ENCODE results near the gene SKI. TPM values are rescaled to one million over a fixed set of nuclear protein-coding genes. Genes with fewer than 3 reads are reported as not detected.

The SKI gene
- total RNA-seq, 1 donor from 2014 or later: 40.7 TPM

DNA sequence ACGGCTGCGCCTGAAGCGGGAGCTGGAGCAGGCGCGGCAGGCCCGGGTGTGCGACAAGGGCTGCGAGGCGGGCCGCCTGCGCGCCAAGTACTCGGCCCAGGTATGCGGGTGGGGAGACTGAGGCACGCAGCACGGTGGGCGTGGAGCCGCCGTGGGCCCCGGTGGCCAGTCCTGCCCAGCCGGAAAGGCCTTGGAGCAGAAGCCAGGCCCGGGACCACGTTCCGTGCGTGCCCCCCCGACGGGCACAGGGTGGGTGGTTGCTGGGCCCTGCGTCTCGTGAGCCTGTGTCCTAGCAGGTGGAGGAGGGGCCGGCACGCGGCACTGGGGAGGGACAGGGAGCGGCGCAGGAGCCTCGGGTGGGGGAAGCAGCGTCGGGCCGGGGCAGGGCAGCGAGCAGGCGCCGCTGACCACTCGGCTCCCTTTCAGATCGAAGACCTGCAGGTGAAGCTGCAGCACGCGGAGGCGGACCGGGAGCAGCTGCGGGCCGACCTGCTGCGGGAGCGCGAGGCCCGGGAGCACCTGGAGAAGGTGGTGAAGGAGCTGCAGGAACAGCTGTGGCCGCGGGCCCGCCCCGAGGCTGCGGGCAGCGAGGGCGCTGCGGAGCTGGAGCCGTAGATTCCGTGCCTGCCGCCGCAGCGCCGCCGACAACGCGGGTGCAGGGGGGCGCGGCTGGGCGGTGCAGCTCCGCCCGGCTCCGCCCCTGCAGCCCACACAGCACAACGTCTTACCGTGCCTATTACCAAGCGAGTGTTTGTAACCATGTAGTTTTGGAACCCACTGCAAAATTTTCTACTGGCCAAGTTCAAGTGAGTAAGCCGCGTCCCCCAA, 78.2 kb downstream of the SKI start:
- H3K36me3 Mint-ChIP-seq (ENCODE audit: low read depth): peaks cover 32% of the 10 kb centered on the region
- intact Hi-C loops (cut with micrococcal nuclease): loop anchor here (10.0 kb wide), 1 partner anchor 218 kb away; the partner anchor contains the start of gene PANK4
- H3K4me3 Mint-ChIP-seq: no peak overlapping the region
- DNase-seq: no peak
- H3K4me1 Mint-ChIP-seq: peaks cover 3% of the 10 kb centered on the region
- no peak overlapping the region for H3K27ac Mint-ChIP-seq
- H3K9me3 Mint-ChIP-seq: no peaks in the 10 kb centered on the region
- H3K27me3 Mint-ChIP-seq: no peaks in the 10 kb centered on the region

DNA sequence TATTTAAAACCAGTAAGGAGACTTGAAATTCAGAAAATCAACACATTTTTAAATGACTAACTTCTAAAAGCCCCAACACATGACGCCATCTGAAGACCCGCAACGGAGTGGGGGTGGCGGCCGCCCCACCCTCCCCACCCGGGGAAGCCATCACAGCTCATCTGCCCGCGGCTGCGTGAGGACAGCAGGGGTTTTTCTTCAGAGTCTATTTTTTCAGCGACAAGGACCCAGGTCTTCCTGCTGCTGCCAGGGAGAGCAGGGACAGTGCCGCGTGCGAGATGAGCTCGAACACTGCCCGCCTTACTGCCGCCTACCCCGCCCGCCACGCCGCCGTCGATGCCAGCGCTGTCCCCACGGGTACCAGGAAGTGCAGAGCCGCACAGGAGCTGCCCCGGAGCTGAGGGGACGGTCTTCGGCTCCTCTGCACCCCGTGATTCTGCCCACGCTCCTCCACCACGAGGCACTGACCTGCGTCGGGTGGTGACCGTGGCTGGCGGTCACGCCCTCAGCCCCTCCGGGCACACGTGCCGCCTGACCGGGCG, 79.0 kb downstream of the SKI start:
- Mint-ChIP-seq H3K4me3 (no peak overlapping the region), H3K4me1 (peaks cover 2% of the 10 kb centered on the region), H3K27me3 (no peaks in the 10 kb centered on the region), H3K27ac (no peak overlapping the region), H3K9me3 (no peaks in the 10 kb centered on the region), H3K36me3 (ENCODE audit: low read depth) (peaks cover 32% of the 10 kb centered on the region)
- DNase-seq: no peak
- intact Hi-C loops (cut with micrococcal nuclease): loop anchor here (10.0 kb wide), 1 partner anchor 218 kb away; the partner anchor contains the start of gene PANK4

DNA sequence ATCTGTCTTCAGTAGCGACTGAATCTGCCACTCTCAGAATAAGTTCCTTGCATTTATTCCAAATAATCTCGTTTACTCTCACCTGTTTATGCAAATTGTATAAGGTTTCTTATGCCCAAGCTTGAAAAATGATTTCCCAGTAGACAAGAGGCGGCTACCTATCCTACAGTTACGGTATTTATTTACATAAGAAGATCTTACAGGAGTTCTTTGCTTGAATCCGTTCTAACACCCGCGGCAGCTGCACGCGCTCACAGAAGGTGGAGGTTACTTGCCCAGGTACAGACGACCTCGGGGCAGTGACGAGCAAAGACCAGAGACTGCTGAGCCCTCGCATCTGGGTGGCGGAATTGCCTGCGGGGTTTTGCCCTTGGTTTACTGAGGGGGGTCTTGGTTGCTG, 79.9 kb downstream of the SKI start:
- intact Hi-C loops (cut with micrococcal nuclease): loop anchor here (10.0 kb wide), 1 partner anchor 217 kb away; the partner anchor contains the start of gene PANK4
- DNase-seq: no peak
- Mint-ChIP-seq H3K27ac (no peak overlapping the region), H3K9me3 (no peaks in the 10 kb centered on the region), H3K27me3 (no peaks in the 10 kb centered on the region), H3K4me3 (no peak overlapping the region), H3K4me1 (peaks cover 2% of the 10 kb centered on the region), H3K36me3 (ENCODE audit: low read depth) (peaks cover 32% of the 10 kb centered on the region)

DNA sequence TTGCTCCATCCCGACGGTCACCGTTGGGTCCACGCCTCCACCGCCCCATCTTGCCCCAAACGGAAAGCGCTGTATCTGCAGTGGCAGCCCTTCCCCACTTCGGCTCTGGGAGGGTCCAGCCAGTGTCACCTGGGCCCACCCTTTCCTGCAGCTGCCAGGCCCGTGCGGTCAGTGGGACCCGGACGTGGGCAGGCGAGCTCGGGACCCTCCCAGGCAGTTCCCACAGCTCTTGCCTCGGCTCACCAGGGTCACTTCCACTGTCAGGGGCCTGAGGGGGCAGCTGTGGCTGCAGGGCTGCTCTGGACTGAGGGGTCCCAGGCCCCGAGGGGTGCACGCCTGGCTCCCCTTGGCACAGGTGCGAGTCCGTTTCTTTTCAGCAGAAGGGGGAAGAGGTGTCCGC, 80.7 kb downstream of the SKI start:
- Mint-ChIP-seq H3K9me3 (no peaks in the 10 kb centered on the region), H3K27me3 (no peaks in the 10 kb centered on the region), H3K36me3 (ENCODE audit: low read depth) (peaks cover 32% of the 10 kb centered on the region), H3K27ac (no peak overlapping the region), H3K4me3 (no peak overlapping the region), H3K4me1 (peaks cover 2% of the 10 kb centered on the region)
- DNase-seq: no peak
- intact Hi-C loops (cut with micrococcal nuclease): loop anchor here (10.0 kb wide), 1 partner anchor 216 kb away; the partner anchor contains the start of gene PANK4

DNA sequence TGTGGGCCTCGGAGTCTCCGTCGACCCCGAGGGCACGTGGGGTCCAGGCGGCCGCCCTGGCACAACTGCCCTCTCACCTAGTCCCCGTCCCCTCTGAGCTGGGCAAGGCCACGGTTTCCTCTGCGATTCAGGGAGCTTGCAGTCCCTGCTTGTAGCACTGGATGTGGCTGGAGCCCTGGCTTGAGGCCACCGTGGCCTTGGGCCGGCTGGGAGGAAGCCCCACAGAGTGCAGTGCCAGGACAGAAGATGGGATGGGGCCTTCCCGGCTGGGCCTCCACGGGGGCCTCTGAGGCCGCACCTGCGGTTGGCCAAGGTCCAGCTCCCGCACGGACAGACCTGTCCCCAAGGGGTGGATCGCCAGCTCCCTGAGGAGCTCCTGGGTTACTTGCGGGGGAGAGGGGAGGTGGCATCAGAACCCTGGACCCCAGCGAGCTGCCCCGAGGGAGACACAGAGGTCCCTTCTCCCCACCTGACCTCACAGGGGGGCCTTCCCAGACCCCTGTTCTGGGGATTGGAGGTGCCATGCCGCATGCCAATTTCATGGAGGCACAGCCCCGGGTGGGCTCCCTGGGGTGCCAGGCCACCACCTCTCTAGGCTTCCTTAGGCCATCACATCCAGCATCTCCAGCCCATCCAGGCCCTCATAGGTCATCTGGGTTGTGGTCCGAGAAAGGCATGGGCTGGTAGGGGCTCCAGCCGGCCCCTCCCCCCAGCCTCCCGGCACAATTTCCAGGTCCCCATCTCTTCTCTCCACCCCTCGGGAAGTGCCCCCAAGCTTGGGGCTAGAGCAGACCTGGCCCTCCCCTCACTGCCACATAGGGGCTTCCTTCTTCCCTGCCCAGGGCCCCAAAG, 82.4 kb downstream of the SKI start:
- no peak for DNase-seq
- no peak overlapping the region for H3K27ac Mint-ChIP-seq

DNA sequence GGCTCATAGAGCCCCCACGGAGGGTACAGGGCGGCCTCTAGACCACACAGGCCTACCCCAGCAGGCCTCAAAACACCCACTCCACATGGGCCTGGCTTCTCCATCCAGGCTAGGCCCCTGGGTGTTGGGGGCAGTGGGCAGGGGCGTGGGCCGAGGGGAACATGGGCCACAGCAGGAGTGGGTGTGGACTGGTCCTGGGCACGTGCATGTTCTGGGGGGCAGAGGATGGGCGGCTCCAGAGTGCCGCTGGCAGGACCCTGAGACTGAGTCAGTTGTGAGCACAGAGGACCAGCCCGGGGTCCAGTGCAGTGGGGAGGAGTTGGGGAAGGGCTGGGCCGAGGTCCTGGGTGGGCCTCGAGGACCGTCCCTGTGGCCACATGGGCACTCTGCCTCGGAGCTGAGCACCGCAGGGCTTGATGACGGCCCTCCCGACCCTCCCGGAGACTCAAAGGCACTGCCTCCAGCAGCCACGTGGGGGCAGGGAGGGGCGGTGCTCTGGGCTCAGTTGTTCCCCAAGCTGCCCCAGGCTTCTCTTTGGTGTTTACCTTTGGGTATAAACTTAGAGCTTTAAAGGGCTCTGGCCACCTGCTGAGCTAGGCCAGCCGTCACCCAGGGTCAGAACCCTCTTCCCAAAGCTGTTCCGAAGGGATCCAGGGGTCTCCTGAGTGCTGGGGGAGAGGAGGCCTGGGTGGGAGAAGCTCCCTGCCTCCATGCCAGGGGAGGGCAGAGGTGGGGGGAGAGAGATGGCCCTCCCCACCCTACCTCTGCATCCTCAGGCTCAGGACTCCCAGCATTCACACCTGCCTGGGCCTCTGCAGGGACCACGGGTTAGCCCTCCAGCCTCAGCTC, 83.3 kb downstream of the SKI start:
- DNase-seq: peak; percentile 82
- H3K27me3 Mint-ChIP-seq: no peaks in the 10 kb centered on the region
- H3K4me3 Mint-ChIP-seq: no peak overlapping the region
- intact Hi-C loops (cut with micrococcal nuclease): no loop called here
- no peak overlapping the region for H3K27ac Mint-ChIP-seq
- H3K36me3 Mint-ChIP-seq (ENCODE audit: low read depth): peaks cover 19% of the 10 kb centered on the region
- H3K9me3 Mint-ChIP-seq: no peaks in the 10 kb centered on the region
- peaks cover 2% of the 10 kb centered on the region for H3K4me1 Mint-ChIP-seq

More for the DNA sequence above, 82.4 kb downstream of the SKI start:
- H3K9me3 Mint-ChIP-seq: no peaks in the 10 kb centered on the region
- H3K27me3 Mint-ChIP-seq: no peaks in the 10 kb centered on the region
- H3K36me3 Mint-ChIP-seq (ENCODE audit: low read depth): peaks cover 23% of the 10 kb centered on the region
- H3K4me1 Mint-ChIP-seq: peaks cover 2% of the 10 kb centered on the region
- H3K4me3 Mint-ChIP-seq: no peak overlapping the region
- intact Hi-C loops (cut with micrococcal nuclease): no loop called here

DNA sequence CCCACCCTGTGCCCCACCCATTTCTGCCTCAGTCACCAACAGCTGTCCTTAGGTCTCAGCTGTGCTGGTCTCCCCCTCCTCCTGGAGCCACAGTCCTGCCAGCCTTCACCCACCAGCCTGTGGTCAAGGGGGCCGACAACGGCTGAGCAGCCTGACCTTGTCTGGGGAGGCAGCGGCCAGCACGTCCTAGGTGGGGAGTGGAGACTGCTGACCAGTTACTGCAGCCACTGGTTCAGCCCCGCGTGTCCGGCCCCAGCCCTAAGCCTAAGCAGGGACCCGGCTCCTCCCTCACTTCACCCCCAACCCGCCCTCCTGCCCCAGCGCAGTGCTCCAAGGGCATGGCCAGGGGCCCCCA, 84.0 kb downstream of the SKI start:
- intact Hi-C loops (cut with micrococcal nuclease): no loop called here
- no peak for DNase-seq
- Mint-ChIP-seq H3K4me3 (no peak overlapping the region), H3K27me3 (no peaks in the 10 kb centered on the region), H3K4me1 (peaks cover 2% of the 10 kb centered on the region), H3K36me3 (ENCODE audit: low read depth) (peaks cover 15% of the 10 kb centered on the region), H3K9me3 (no peaks in the 10 kb centered on the region), H3K27ac (peak overlapping the region; percentile 51)

DNA sequence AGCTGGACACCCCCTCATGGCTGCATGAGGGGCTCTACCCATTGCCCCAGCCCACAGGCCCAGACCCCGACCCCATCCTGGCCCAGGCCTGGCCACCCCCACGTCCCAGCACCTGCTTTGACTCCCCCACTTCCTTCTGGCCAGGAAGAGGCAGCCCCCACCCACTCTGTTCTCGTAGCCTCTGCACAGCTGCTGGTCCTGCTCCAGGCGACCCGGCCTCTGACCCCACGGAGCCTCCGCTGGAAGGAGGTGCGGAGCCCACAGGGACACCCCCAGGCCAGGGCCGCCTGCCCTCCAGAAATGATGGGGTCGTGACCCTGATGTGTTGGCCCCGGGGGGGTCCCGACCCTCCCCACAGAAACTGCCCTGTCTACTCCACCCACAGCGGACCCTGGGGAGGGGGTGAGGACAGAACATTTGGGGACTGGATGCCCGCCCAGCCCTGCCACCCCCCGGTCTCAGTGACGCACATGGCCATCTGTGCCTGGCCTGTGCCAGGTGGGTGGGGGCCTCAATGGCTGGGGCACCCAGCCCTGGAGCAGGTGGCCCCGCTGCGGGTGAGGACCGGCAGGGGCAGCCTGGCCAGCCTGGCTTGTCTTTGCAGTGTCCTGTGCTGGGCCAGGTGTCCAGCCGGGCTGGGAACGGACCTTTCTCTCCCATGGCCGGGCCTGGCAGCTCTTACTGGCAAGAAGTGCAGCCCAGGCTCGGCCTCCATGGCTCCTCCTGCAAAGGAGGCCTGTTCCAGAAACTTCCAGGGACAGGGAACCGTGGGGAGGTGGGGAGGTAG, 84.6 kb downstream of the SKI start:
- Mint-ChIP-seq H3K9me3 (no peaks in the 10 kb centered on the region), H3K4me3 (no peak overlapping the region), H3K4me1 (peaks cover 2% of the 10 kb centered on the region), H3K36me3 (ENCODE audit: low read depth) (peaks cover 13% of the 10 kb centered on the region), H3K27me3 (no peaks in the 10 kb centered on the region), H3K27ac (no peak overlapping the region)
- DNase-seq: no peak
- intact Hi-C loops (cut with micrococcal nuclease): no loop called here

DNA sequence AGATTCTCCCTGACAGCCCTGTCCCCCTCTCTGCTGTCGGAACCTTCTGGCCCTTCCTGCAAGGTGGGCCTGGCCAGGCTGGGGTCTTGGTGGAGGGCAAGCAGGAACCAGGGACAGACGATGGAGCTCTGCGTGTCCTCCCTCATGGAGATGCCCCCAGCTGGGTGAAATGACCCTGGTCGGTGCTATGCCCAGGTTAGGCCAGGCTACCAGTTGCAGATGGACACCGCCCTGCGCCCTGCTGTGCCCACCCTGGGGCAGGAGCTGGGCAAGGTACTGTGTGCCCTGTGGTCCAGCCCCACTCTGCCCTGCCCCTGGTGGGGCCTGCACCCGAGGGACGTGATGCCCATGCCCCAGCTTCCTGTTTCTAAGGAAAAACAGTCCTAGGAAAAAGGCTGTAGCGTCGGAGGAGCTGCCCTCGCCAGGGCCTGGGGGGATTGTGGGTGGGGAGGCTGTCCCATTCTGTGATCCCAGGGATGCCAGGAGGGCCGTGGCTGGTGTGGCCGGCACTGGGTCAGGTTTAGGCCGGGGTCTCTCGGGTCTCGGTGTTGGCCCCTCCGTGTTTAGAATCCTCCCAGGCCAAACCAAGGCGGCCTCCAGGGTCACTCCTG, 85.6 kb downstream of the SKI start:
- DNase-seq: no peak
- peaks cover 2% of the 10 kb centered on the region for H3K4me1 Mint-ChIP-seq
- H3K27me3 Mint-ChIP-seq: no peaks in the 10 kb centered on the region
- H3K36me3 Mint-ChIP-seq (ENCODE audit: low read depth): peaks cover 4% of the 10 kb centered on the region
- H3K4me3 Mint-ChIP-seq: peak overlapping the region; percentile 12
- intact Hi-C loops (cut with micrococcal nuclease): loop anchor here (2.0 kb wide), 2 partner anchors 13 to 77 kb away; partner anchors contain the start of genes MORN1 and RER1
- no peaks in the 10 kb centered on the region for H3K9me3 Mint-ChIP-seq
- peak overlapping the region; percentile 25 for H3K27ac Mint-ChIP-seq

DNA sequence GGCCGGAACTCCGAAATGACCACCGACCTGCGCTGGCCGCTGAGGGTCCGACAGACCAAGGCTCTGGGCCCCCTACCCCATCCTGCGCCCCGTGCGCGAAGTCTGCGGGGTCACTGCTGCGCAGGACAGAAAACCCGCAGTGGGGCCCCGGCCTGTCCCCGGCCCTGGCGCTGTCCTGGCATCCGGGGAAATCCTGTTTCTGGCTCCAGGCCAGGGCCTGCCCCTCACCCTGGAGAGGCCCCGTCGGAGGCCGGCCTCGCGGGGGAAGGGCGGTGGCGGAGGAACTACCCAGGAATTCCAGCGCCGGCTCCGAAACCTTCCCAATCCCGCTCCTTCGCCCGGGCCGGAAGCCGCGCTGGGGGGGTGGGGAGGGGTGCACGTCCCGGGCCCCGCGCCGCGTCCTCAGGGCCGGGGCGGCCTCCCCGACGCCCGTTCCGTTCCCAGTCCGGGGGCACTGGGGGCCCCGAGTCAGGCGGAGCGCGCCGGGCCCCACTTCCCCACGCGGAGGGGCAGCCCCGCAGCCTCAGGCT, 86.2 kb downstream of the SKI start:
- H3K27ac Mint-ChIP-seq: no peak overlapping the region
- peaks cover 3% of the 10 kb centered on the region for H3K36me3 Mint-ChIP-seq (ENCODE audit: low read depth)
- peaks cover 2% of the 10 kb centered on the region for H3K4me1 Mint-ChIP-seq
- intact Hi-C loops (cut with micrococcal nuclease): loop anchor here (2.0 kb wide), 2 partner anchors 14 to 76 kb away; partner anchors contain the start of genes MORN1 and RER1
- no peak overlapping the region for H3K4me3 Mint-ChIP-seq
- DNase-seq: no peak
- H3K27me3 Mint-ChIP-seq: no peaks in the 10 kb centered on the region
- no peaks in the 10 kb centered on the region for H3K9me3 Mint-ChIP-seq

DNA sequence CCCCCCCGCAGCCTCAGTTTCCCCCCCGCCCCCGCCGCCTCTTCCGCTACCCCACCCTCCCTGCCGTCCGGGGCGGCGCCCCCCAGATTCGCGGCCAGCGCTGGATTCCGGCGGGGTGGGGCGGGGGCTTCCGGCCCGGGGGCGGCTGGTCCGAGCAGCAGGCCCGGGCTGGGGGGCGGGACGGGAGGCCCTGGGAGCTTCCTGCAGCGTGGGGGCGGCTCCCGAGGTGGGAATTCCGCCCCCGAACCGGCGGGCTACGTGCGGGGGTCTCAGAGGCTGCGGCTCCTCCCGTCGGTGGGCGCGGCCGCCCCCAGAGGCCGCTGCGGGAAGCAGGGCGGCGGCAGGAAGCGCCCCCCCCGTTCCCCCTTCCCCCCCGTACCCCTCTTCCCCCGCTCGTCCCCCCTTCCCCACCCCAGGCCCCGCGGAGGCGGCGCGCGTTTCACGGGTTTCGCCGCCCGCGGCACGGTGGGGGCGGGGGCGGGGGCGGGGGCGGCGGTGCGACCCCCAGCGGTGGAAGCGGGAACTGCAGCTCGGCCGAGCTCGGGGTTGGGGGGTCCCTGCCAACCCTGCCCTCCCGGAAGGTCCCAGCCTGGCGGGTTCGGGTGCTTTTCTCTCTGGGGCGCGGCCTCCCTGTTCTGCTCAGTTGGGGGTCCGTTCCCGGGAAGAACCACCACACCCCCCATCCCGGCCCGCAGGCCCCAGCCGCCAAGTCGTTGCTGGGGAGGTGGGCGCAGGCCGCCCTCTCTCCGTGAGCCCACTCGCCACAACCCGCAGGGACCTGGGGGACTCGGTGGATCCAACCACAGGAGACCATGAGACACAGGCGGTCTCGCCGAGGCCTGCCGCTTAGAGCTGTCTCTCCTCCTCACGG, 86.9 kb downstream of the SKI start:
- Mint-ChIP-seq H3K4me3 (peak overlapping the region; percentile 60), H3K27me3 (no peaks in the 10 kb centered on the region), H3K27ac (peak overlapping the region; percentile 67), H3K4me1 (peaks cover 2% of the 10 kb centered on the region), H3K9me3 (no peaks in the 10 kb centered on the region), H3K36me3 (ENCODE audit: low read depth) (peaks cover 1% of the 10 kb centered on the region)
- intact Hi-C loops (cut with micrococcal nuclease): loop anchor here (2.0 kb wide), 2 partner anchors 14 to 76 kb away; partner anchors contain the start of genes MORN1 and RER1
- DNase-seq: peak; percentile 88

Measured in activated CD4-positive, alpha-beta T cell treated with anti-CD3 and anti-CD28 coated beads, Interleukin-2, amount 10 ng/mL, durations not matched to agents 24 days and 14 days (primary cell).